Thyroid gland (tissue), 4 donors: ENCODE measurements around the gene PTPRT.

Source experiments
- POLR2A ChIP-seq, 2 donors: fragments of 450-650 bp; IDR thresholded peaks; one replicate each; pipeline ENCODE4 v1.6.1; 2017; ENCODE audit warnings: antibody characterized with exemption in 2 of 2, mild to moderate bottlenecking in 2 of 2, moderate library complexity in 1 of 2
- TF ChIP-seq, protein P1 (sequence below), 6 experiments: fragments of 200-600 bp in 3 of 6; fragments of 450-650 bp in 3 of 6; sonication (generic) in 3 of 6; IDR thresholded peaks; one replicate each; pipeline ENCODE4 v1.5.1; 2016 to 2019; ENCODE audit warnings: antibody characterized with exemption in 6 of 6, mild to moderate bottlenecking in 2 of 6, inconsistent platforms in 1 of 6, moderate library complexity in 1 of 6

GRCh38 chr20:42186337-42186736 is 1003.4 kb downstream of the PTPRT start:
- TF ChIP-seq, protein P1, sequence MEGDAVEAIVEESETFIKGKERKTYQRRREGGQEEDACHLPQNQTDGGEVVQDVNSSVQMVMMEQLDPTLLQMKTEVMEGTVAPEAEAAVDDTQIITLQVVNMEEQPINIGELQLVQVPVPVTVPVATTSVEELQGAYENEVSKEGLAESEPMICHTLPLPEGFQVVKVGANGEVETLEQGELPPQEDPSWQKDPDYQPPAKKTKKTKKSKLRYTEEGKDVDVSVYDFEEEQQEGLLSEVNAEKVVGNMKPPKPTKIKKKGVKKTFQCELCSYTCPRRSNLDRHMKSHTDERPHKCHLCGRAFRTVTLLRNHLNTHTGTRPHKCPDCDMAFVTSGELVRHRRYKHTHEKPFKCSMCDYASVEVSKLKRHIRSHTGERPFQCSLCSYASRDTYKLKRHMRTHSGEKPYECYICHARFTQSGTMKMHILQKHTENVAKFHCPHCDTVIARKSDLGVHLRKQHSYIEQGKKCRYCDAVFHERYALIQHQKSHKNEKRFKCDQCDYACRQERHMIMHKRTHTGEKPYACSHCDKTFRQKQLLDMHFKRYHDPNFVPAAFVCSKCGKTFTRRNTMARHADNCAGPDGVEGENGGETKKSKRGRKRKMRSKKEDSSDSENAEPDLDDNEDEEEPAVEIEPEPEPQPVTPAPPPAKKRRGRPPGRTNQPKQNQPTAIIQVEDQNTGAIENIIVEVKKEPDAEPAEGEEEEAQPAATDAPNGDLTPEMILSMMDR (IDR thresholded peaks at IDR 0.05), result no peak
- TF ChIP-seq POLR2A (IDR thresholded peaks at IDR 0.05), result no peak
